ENCODE measurements around the gene KLKB1.

DNA sequence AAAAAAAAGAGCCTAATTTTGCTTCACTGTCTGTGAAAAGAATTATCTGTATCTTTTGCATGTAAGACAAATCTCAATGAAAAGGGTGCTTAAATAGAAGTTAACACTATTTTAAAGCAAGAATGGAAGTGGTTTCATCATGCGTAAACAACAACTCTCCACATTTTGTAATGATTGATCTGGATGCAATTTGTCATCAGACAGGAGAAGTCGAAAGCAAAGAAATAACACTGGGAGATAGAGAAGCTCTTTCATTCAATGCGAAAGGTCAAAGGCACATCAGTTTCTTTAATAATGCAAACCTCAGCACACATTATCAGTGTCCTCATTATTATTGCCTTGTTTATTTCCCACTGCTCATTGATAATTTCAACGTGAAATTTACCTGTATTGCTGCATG, 8.8 kb downstream of the KLKB1 start:
- TF ChIP-seq, protein P1, sequence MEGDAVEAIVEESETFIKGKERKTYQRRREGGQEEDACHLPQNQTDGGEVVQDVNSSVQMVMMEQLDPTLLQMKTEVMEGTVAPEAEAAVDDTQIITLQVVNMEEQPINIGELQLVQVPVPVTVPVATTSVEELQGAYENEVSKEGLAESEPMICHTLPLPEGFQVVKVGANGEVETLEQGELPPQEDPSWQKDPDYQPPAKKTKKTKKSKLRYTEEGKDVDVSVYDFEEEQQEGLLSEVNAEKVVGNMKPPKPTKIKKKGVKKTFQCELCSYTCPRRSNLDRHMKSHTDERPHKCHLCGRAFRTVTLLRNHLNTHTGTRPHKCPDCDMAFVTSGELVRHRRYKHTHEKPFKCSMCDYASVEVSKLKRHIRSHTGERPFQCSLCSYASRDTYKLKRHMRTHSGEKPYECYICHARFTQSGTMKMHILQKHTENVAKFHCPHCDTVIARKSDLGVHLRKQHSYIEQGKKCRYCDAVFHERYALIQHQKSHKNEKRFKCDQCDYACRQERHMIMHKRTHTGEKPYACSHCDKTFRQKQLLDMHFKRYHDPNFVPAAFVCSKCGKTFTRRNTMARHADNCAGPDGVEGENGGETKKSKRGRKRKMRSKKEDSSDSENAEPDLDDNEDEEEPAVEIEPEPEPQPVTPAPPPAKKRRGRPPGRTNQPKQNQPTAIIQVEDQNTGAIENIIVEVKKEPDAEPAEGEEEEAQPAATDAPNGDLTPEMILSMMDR (IDR thresholded peaks at IDR 0.05; ENCODE audit: low read length) = no peak
- no peak for TF ChIP-seq EZH2phosphoT487 (IDR thresholded peaks at IDR 0.05; ENCODE audit: low read length)
- no peak for TF ChIP-seq EZH2 (optimal IDR thresholded peaks at IDR 0.05; ENCODE audit: low read depth, low read length)
